IMR-90 (cell line): ENCODE measurements around the gene CDK15. TPM values are rescaled to one million over a fixed set of nuclear protein-coding genes. Genes with fewer than 3 reads are reported as not detected.

ENCODE experiments used
- ATAC-seq: fragments of 200-7000 bp; cut with Tn5 transposase; 2 replicates; pipeline ENCODE4 v1.9.1; 2020; ENCODE audit warnings: low read depth, mild to moderate bottlenecking, moderate library complexity
- BruUV-seq: library from RNA; stranded (reverse); fragments of 400-500 nt; replicated peaks from 2 replicates; lab custom pipeline; 2021; lab: Mats Ljungman, UMichigan
- CTCF ChIA-PET: fragments of 300-600 bp; formaldehyde crosslinking; extraction: SDS; loops from one replicate; lab custom pipeline; 2021; ENCODE audit warnings: antibody characterized with exemption; lab: Yijun Ruan, JAX
- POLR2A ChIA-PET: fragments of 300-600 bp; sonication (Branson Sonifier 250); formaldehyde crosslinking; loops from one replicate; lab custom pipeline; 2022; ENCODE audit warnings: antibody characterized with exemption; ENCODE audit not compliant: unreplicated experiment; lab: Charles Lee
- DNase-seq: peaks from one replicate; pipeline ENCODE4 v3.0.0; 2013
- H2AFZ ChIP-seq: replicated peaks from 2 replicates; pipeline ENCODE3; 2013; ENCODE audit warnings: low read length, mild to moderate bottlenecking; ENCODE audit not compliant: poor library complexity
- H2AK5ac ChIP-seq: 2 replicates; pipeline ENCODE4 v1.6.1; 2013; ENCODE audit warnings: low read depth, low read length, inconsistent platforms
- H2AK9ac ChIP-seq: replicated peaks from 2 replicates; pipeline ENCODE3; 2013; ENCODE audit warnings: mild to moderate bottlenecking, low read depth, low read length, moderate library complexity; ENCODE audit not compliant: poor library complexity
- H2BK120ac ChIP-seq: 2 replicates; pipeline ENCODE4 v1.6.1; 2013; ENCODE audit warnings: low read depth, low read length, inconsistent platforms
- H2BK15ac ChIP-seq: 3 replicates; pipeline ENCODE4 v1.6.1; 2013; ENCODE audit warnings: low read depth, low read length, inconsistent platforms
- H2BK20ac ChIP-seq: 2 replicates; pipeline ENCODE4 v1.6.1; 2013; ENCODE audit warnings: low read depth, mild to moderate bottlenecking, inconsistent platforms, low read length, moderate library complexity
- H2BK5ac ChIP-seq: 2 replicates; pipeline ENCODE4 v1.6.1; 2013; ENCODE audit warnings: mild to moderate bottlenecking, low read depth, low read length, inconsistent platforms; ENCODE audit not compliant: poor library complexity, severe bottlenecking
- H3K14ac ChIP-seq: replicated peaks from 2 replicates; pipeline ENCODE4 v1.6.1; 2013; ENCODE audit warnings: low read depth, low read length, inconsistent platforms
- H3K18ac ChIP-seq: 2 replicates; pipeline ENCODE4 v1.6.1; 2013; ENCODE audit warnings: low read depth, low read length, control low read depth
- H3K23ac ChIP-seq: 2 replicates; pipeline ENCODE4 v1.6.1; 2013; ENCODE audit warnings: low read depth, low read length, inconsistent platforms
- H3K27ac ChIP-seq: 2 replicates; pipeline ENCODE4 v1.5.1; 2013; ENCODE audit warnings: mild to moderate bottlenecking, control low read depth, low read length; ENCODE audit not compliant: insufficient read depth
- H3K27me3 ChIP-seq: 2 replicates; pipeline ENCODE4 v1.6.1; 2013; ENCODE audit warnings: low read length; ENCODE audit not compliant: control insufficient read depth, insufficient read depth
- H3K36me3 ChIP-seq: 2 replicates; pipeline ENCODE4 v1.6.1; 2013; ENCODE audit warnings: low read length, mixed read lengths; ENCODE audit not compliant: control insufficient read depth, insufficient read depth
- H3K4ac ChIP-seq: 2 replicates; pipeline ENCODE4 v1.6.1; 2013; ENCODE audit warnings: low read depth, low read length, inconsistent platforms
- H3K4me1 ChIP-seq: 2 replicates; pipeline ENCODE4 v1.6.1; 2013; ENCODE audit warnings: low read length, mixed read lengths; ENCODE audit not compliant: control insufficient read depth, insufficient read depth
- H3K4me2 ChIP-seq: 2 replicates; pipeline ENCODE4 v1.6.1; 2013; ENCODE audit warnings: low read depth, mild to moderate bottlenecking, control low read depth, low read length, moderate library complexity
- H3K4me3 ChIP-seq: 2 replicates; pipeline ENCODE4 v1.5.1; 2013; ENCODE audit warnings: low read depth, mild to moderate bottlenecking, control low read depth, low read length, moderate library complexity; ENCODE audit not compliant: insufficient read depth
- H3K56ac ChIP-seq: 2 replicates; pipeline ENCODE4 v1.6.1; 2013; ENCODE audit warnings: low read length, inconsistent platforms; ENCODE audit not compliant: insufficient read depth; ENCODE audit errors: extremely low read depth
- H3K79me1 ChIP-seq, 2 experiments: 2 replicates each; pipeline ENCODE4 v1.6.1; 2013; ENCODE audit warnings: low read length in 2 of 2, inconsistent platforms in 1 of 2, low read depth in 1 of 2
- H3K9ac ChIP-seq: 2 replicates; pipeline ENCODE4 v1.6.1; 2013; ENCODE audit warnings: low read depth, low read length, control low read depth
- H3K9me1 ChIP-seq: 2 replicates; pipeline ENCODE4 v1.6.1; 2013; ENCODE audit warnings: low read length, inconsistent platforms; ENCODE audit not compliant: insufficient read depth
- H3K9me3 ChIP-seq: 2 replicates; pipeline ENCODE4 v1.6.1; 2013; ENCODE audit warnings: low read length; ENCODE audit not compliant: control insufficient read depth, insufficient read depth
- H4K20me1 ChIP-seq: 2 replicates; pipeline ENCODE4 v1.6.1; 2013; ENCODE audit warnings: low read length, inconsistent platforms; ENCODE audit not compliant: insufficient read depth
- H4K5ac ChIP-seq: 2 replicates; pipeline ENCODE4 v1.6.1; 2013; ENCODE audit warnings: mild to moderate bottlenecking, low read depth, low read length, control low read depth
- H4K8ac ChIP-seq, 2 experiments: 2 replicates each; pipeline ENCODE4 v1.6.1; 2013; ENCODE audit warnings: low read depth in 2 of 2, low read length in 2 of 2, control low read depth in 1 of 2, inconsistent platforms in 1 of 2
- H4K91ac ChIP-seq: 2 replicates; pipeline ENCODE4 v1.6.1; 2013; ENCODE audit warnings: low read depth, low read length, inconsistent platforms; ENCODE audit not compliant: insufficient read depth
- BHLHE40 ChIP-seq: fragments of 150-350 bp; IDR thresholded peaks from 2 replicates; pipeline ENCODE4 v1.6.1; 2016; ENCODE audit warnings: mild to moderate bottlenecking, low read depth, low read length
- CHD1 ChIP-seq: IDR thresholded peaks from 2 replicates; pipeline ENCODE4 v1.6.1; 2012; ENCODE audit warnings: low read depth, low read length, improper control_type of control experiment
- FOS ChIP-seq: fragments of 150-350 bp; IDR thresholded peaks from 2 replicates; pipeline ENCODE4 v1.6.1; 2016; ENCODE audit warnings: low read depth, low read length
- MAFK ChIP-seq: IDR thresholded peaks from 2 replicates; pipeline ENCODE4 v1.6.1; 2012; ENCODE audit warnings: low read depth, low read length, improper control_type of control experiment
- MAZ ChIP-seq: IDR thresholded peaks from 2 replicates; pipeline ENCODE4 v1.6.1; 2012; ENCODE audit warnings: low read depth, mild to moderate bottlenecking, low read length, improper control_type of control experiment, moderate library complexity, borderline replicate concordance
- POLR2A ChIP-seq: IDR thresholded peaks from 2 replicates; pipeline ENCODE4 v1.6.1; 2012; ENCODE audit warnings: mild to moderate bottlenecking, low read depth, low read length
- RAD21 ChIP-seq: IDR thresholded peaks from 2 replicates; pipeline ENCODE4 v1.6.1; 2012; ENCODE audit warnings: low read length, improper control_type of control experiment
- RCOR1 ChIP-seq: IDR thresholded peaks from 2 replicates; pipeline ENCODE4 v1.6.1; 2012; ENCODE audit warnings: mild to moderate bottlenecking, low read length, improper control_type of control experiment; ENCODE audit not compliant: insufficient replicate concordance
- RFX5 ChIP-seq: IDR thresholded peaks from 2 replicates; pipeline ENCODE4 v1.8.0; 2012; ENCODE audit warnings: low read depth, mild to moderate bottlenecking, low read length, moderate library complexity
- WGBS, 2 experiments: methylation state at CpG; one replicate each; pipeline versions ENCODE4 v1.1.5 to v1.1.7; 2013; ENCODE audit warnings: missing lambda C conversion rate in 2 of 2; ENCODE audit not compliant: insufficient read length in 1 of 2; ENCODE audit errors: extremely low coverage in 2 of 2; 5-methylcytosine and 5-hydroxymethylcytosine counted together
- dilution Hi-C: fragments of 300-500 bp; cut with HindIII; formaldehyde crosslinking; loops from one replicate; pipeline ENCODE4 v1.14.3; 2018; ENCODE audit warnings: low sequenced_read_pairs; ENCODE audit not compliant: unreplicated experiment
- in situ Hi-C: fragments of 300-500 bp; cut with MboI; formaldehyde crosslinking; loops from 3 replicates; pipeline ENCODE4 v1.14.3; 2019; ENCODE audit warnings: low sequenced_read_pairs, inconsistent platforms, mixed read lengths
- intact Hi-C: fragments of 100-400 bp; cut with micrococcal nuclease; formaldehyde crosslinking; loops from 2 replicates; pipeline ENCODE4 v1.10.0; 2022
- polyA plus RNA-seq, 3 experiments: library from polyadenylated mRNA; depleted of rRNA; stranded (reverse); fragments of >200 nt; gene quantifications; 2 replicates each; pipeline ENCODE4 v1.2.3, GENCODE V29; 2012; ENCODE audit warnings: low replicate concordance in 1 of 3
- total RNA-seq: library from RNA; depleted of rRNA; stranded (reverse); fragments of >200 nt; gene quantifications from 2 replicates; pipeline ENCODE4 v1.2.3, GENCODE V29; 2012
- TF ChIP-seq, protein P1 (sequence below): conservative IDR thresholded peaks from 2 replicates; pipeline ENCODE4 v1.5.1; 2012; ENCODE audit warnings: mild to moderate bottlenecking, low read depth, low read length, improper control_type of control experiment
- TF ChIP-seq, protein P2 (sequence below): fragments of 150-350 bp; IDR thresholded peaks from 2 replicates; pipeline ENCODE4 v1.6.1; 2017; ENCODE audit warnings: mild to moderate bottlenecking, antibody characterized with exemption, low read length, low read depth

Gene CDK15
- total and polyA plus RNA-seq, 2 of the 4 experiments (the other 2 are of a cell fraction) = 16.1 to 33.0 TPM

- TF ChIP-seq FOS (no peak), POLR2A (no peak), MAFK (no peak), CHD1 (no peak), RCOR1 (no peak), RAD21 (no peak), BHLHE40 (no peak), RFX5 (no peak), MAZ (no peak)
- TF ChIP-seq, protein P1, sequence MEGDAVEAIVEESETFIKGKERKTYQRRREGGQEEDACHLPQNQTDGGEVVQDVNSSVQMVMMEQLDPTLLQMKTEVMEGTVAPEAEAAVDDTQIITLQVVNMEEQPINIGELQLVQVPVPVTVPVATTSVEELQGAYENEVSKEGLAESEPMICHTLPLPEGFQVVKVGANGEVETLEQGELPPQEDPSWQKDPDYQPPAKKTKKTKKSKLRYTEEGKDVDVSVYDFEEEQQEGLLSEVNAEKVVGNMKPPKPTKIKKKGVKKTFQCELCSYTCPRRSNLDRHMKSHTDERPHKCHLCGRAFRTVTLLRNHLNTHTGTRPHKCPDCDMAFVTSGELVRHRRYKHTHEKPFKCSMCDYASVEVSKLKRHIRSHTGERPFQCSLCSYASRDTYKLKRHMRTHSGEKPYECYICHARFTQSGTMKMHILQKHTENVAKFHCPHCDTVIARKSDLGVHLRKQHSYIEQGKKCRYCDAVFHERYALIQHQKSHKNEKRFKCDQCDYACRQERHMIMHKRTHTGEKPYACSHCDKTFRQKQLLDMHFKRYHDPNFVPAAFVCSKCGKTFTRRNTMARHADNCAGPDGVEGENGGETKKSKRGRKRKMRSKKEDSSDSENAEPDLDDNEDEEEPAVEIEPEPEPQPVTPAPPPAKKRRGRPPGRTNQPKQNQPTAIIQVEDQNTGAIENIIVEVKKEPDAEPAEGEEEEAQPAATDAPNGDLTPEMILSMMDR = no peak
- TF ChIP-seq, protein P2, sequence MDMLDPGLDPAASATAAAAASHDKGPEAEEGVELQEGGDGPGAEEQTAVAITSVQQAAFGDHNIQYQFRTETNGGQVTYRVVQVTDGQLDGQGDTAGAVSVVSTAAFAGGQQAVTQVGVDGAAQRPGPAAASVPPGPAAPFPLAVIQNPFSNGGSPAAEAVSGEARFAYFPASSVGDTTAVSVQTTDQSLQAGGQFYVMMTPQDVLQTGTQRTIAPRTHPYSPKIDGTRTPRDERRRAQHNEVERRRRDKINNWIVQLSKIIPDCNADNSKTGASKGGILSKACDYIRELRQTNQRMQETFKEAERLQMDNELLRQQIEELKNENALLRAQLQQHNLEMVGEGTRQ = no peak
- H2BK5ac ChIP-seq = no peak overlapping the region
- in situ Hi-C loops = no loop called here
Measured at GRCh38 chr2:201773990-201774389, 32.3 kb upstream of the CDK15 start.

More at GRCh38 chr2:201773990-201774389, 32.3 kb upstream of the CDK15 start:
- no CpG with 5 or more reads among the region's 1 CpG for WGBS, 2 experiments
- Histone ChIP-seq H3K4me1 (peaks cover 10% of the 10 kb centered on the region), H3K56ac (no peak overlapping the region), H3K9me1 (peaks cover 9% of the 10 kb centered on the region), H4K8ac (no peak overlapping the region), H3K4ac (no peak overlapping the region), H3K27ac (no peak overlapping the region), H3K18ac (no peak overlapping the region), H3K4me2 (no peak overlapping the region), H2AK9ac (no peak overlapping the region), H2BK20ac (no peak overlapping the region), H3K9ac (no peak overlapping the region), H3K27me3 (no peaks in the 10 kb centered on the region), H2BK15ac (no peak overlapping the region), H3K36me3 (peaks cover 2% of the 10 kb centered on the region; the same call in 1 of the 2 replicates), H4K5ac (no peak overlapping the region), H2AK5ac (0 out of 2 replicates have a peak overlapping the region, but pooled peaks have one; percentile 7), H3K4me3 (no peak overlapping the region), H3K79me1 (peaks cover 24 to 64% of the 10 kb centered on the region in 2 experiments), H3K9me3 (no peaks in the 10 kb centered on the region), H2AFZ (no peak overlapping the region), H4K91ac (no peak overlapping the region), H2BK120ac (no peak overlapping the region), H4K20me1 (peaks cover 28% of the 10 kb centered on the region; the same call in 1 of the 2 replicates), H3K23ac (0 out of 2 replicates have a peak overlapping the region, but pooled peaks have one; percentile 41), H3K14ac (no peak overlapping the region)
- intact Hi-C loops = no loop called here
- dilution Hi-C loops = no loop called here
- no TSS peak for BruUV-seq
- DNase-seq (no peak), ATAC-seq (no peak)
- ChIA-PET CTCF (no interaction called here), POLR2A (no interaction called here)
